ENCODE data around the gene FLT3LG.

Gene FLT3LG

GRCh38 chr19:49489601-49490167 lies 15.7 kb downstream of the FLT3LG start:
- no peak for DNase-seq

DNA sequence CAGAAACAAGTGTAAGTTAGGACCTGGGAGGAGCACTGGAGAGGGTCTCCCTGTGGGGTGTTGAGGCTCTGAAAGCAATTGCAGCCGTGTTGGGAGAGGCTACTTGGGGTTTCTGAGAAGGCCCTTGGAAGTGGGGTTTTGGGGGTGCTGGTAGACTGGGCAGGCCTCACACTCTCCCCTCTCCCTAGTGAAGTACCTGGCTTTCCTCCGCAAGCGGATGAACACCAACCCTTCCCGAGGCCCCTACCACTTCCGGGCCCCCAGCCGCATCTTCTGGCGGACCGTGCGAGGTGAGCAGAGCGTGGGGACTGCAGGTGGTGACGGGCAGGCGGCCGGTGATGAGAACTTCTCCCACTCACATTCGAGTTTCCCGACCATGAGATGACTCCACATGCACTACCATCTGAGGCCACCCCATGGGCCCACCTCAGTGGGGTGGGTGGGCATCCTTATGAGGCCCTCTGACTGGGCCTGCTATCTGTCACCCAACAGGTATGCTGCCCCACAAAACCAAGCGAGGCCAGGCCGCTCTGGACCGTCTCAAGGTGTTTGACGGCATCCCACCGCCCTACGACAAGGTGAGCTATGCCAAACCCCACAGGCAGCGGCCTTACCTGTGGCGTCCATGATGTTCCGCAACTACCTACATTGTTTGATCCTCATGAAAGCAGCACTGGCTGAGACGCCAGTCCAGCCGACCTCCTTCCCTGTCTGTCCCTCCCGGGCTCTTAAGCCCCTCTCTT lies 16.4 kb downstream of the FLT3LG start:
- no peak for DNase-seq

- no peak for DNase-seq
Measured at GRCh38 chr19:49491030-49491803, 17.2 kb downstream of the FLT3LG start.

DNA sequence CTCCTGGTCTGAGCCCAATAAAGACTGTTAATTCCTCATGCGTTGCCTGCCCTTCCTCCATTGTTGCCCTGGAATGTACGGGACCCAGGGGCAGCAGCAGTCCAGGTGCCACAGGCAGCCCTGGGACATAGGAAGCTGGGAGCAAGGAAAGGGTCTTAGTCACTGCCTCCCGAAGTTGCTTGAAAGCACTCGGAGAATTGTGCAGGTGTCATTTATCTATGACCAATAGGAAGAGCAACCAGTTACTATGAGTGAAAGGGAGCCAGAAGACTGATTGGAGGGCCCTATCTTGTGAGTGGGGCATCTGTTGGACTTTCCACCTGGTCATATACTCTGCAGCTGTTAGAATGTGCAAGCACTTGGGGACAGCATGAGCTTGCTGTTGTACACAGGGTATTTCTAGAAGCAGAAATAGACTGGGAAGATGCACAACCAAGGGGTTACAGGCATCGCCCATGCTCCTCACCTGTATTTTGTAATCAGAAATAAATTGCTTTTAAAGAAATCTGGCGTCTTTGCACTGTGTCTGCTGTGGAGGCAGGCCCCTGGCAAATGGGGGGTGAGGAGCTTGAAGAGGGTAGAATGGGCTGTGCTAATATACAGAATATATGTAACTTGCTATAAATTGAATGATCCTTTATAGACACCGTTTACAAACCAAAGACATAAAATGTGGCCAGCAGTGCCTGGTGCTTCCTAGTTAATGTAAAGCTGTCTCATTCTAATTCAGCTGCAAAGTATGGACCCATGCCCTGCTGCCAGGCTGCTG lies 18.0 kb downstream of the FLT3LG start:
- no peak for DNase-seq

GRCh38 chr19:49492573-49493405 lies 18.8 kb downstream of the FLT3LG start:
- DNase-seq, result no peak

- no peak for DNase-seq
Measured at GRCh38 chr19:49496574-49497008, 22.6 kb downstream of the FLT3LG start.

DNA sequence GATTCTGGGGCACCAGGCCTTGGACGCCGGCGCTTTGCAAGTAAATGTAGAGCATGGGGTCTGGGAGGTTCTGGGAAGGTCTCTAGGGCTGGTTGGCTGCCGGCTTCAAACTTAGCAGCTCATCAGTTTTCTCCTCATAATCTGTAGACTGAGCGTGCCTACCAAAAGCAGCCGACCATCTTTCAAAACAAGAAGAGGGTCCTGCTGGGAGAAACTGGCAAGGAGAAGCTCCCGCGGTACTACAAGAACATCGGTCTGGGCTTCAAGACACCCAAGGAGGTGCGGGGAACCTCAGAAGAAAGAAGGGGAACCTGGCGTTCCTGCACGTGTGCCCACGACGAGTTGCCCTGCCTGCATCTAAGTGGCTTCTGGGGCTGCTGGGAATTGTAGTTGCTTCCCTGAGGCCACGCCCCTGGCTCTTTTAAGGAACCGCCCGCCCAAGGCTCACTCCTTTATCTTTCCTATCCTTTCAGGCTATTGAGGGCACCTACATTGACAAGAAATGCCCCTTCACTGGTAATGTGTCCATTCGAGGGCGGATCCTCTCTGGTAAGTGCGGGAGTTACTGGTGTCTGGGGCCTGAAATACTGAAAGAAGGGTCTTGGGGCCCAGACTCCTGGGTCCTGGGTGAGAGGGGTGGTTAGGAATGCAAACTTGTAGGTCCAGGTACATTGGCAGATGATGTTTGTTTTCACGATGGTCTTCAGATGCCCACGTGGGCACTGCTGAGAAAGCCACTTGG lies 23.2 kb downstream of the FLT3LG start:
- DNase-seq, result peak; percentile 30 to 61

DNA sequence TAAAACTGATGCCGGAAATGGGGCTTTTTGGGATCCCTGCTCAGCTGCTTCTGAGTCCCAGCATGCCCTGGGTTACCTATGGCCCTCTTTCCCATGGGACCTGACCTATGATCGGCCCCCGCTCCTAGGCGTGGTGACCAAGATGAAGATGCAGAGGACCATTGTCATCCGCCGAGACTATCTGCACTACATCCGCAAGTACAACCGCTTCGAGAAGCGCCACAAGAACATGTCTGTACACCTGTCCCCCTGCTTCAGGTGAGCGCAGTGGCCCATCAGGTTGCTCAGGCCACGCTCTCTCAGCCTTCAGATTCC lies 23.7 kb downstream of the FLT3LG start:
- no peak for DNase-seq

GRCh38 chr19:49498475-49498874 lies 24.5 kb downstream of the FLT3LG start:
- no peak for DNase-seq

DNA sequence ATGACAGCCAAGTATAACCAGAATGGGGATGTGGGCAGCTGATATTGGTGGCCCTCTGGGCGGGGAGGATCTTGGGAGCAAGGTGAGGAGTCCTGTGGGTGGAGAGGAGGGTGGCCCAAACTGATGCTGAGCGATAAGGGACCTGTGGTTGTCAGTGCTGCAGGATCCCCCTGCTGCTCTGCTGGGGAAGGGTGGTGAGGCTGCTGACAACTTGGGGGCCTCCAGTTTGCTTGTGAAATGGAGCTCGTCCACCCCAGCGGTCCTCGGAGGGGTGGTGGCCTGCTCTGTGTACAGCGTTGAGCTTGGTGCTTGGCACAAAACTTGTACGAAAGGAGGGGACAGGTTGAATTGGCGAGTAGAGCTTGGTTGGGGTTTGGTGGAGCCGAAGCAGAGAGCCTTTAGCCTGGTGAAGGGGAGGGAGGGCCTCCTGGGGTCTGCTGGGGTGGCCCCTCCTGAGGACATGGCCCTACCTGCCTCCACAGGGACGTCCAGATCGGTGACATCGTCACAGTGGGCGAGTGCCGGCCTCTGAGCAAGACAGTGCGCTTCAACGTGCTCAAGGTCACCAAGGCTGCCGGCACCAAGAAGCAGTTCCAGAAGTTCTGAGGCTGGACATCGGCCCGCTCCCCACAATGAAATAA lies 25.1 kb downstream of the FLT3LG start:
- DNase-seq, result no peak

DNA sequence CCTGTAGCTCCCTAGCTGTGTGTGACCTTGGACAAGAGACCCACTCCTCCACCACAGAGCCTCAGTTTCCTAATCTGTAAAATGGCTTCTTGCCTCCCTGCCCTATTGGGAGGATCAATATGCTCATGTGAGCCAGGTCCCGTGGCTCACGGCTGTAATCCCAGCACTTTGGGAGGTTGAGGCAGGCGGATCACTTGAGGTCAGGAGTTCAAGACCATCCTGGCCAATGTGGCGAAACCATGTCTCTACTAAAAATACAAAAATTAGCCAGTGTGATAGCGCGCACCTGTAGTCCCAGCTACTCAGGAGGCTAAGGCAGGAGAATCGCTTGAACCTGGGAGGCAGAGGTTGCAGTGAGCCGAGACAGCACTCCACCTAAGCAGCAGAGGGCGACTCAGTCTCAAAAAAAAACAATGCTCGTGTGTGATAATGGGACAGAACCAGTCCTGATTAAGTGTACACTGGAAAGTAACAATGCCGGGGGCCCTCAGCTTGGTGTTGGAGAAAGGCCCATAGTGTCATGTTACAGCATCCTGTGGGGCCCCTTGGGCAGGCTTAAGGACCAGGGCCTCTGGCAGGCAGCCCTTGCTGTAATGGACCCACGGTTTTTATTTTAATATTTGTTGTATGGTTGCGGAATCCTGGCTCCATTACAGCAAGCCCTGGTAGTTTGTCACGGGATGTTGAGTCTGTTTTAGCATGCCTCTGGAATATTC lies 29.0 kb downstream of the FLT3LG start:
- DNase-seq, result peak; percentile 48 to 61

- no peak for DNase-seq
Measured at GRCh38 chr19:49503582-49503962, 29.6 kb downstream of the FLT3LG start.

GRCh38 chr19:49506575-49507105 lies 32.6 kb downstream of the FLT3LG start:
- peak; percentile 55 to 63 for DNase-seq

DNA sequence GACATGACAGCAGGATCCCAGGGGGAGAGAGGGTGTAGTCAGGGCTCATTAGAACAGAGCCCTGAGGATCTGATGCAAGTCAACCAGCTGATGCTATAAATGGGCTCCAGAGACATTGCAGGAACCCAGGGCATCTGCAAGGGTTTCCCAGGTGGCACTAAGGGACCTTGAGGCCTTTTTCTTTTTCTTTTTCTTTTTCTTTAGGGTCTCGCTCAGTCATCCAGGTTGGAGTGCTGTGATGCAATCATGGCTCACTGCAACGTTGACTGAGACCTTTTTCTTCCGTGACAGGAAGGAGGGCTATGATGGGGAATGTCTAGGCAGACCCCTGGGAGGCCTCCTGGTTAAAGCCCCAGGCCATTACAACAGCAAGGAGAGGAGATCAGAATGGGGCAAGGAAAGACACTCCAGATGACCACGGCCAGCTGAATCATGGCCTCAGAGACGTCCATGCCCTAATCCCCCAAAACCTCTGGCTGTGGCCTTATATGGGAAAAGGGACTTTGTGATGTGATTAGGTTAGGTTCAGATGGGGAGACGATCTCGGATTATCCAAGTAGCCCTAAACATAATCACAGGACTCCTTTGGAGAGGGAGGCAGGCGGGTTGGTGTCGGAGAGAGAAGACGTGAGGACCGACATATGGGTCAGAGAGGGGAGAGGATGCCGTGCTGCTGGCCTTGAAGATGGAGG lies 33.9 kb downstream of the FLT3LG start:
- no peak for DNase-seq

DNA sequence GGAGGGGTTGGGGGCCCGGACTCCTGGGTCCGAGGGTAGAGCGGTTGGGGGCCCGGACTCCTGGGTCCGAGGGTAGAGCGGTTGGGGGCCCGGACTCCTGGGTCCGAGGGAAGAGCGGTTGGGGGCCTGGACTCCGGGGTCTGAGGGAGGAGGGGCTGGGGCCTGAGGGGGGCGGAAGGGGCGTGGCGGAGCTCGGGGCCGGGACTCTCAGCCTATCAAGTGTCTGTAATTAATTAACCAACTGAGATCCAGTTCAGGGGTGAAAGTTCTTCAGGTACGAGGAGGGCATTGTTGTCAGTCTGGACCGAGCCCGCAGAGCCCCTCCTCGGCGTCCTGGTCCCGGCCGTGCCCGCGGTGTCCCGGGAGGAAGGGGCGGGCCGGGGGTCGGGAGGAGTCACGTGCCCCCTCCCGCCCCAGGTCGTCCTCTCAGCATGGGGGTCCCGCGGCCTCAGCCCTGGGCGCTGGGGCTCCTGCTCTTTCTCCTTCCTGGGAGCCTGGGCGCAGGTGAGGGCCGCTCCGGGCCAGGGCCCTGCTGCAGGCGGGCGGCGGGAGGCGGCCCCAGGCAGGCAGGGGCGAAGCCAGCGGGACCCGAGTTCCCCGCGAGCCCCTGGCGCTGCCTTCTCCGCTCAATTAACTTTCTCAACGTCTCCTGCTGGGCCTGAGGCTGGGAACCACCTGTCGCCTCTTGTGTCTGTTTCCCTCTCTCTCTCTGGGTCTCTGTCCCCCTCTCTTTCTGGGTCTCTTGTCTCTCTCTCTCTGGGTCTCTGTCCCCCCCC lies 39.1 kb downstream of the FLT3LG start:
- peak in 1 of 2 experiments; percentile 63 for DNase-seq

DNA sequence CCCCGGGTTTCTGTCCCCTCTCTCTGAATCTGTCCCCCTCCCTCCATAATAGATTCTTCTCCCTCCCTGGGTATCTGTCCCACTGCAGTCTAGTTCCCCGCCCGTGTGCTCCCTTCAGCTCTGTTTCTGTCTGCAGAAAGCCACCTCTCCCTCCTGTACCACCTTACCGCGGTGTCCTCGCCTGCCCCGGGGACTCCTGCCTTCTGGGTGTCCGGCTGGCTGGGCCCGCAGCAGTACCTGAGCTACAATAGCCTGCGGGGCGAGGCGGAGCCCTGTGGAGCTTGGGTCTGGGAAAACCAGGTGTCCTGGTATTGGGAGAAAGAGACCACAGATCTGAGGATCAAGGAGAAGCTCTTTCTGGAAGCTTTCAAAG lies 39.7 kb downstream of the FLT3LG start:
- DNase-seq, result no peak

DNA sequence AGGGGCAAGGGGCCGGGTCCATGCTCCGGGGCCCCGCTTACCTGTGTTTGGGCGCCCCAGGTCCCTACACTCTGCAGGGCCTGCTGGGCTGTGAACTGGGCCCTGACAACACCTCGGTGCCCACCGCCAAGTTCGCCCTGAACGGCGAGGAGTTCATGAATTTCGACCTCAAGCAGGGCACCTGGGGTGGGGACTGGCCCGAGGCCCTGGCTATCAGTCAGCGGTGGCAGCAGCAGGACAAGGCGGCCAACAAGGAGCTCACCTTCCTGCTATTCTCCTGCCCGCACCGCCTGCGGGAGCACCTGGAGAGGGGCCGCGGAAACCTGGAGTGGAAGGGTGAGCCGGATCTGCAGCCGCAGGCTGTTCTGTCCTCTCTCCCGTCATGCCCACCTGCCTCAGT lies 40.1 kb downstream of the FLT3LG start:
- no peak for DNase-seq

- no peak for DNase-seq
Measured at GRCh38 chr19:49515767-49516166, 41.8 kb downstream of the FLT3LG start.

DNA sequence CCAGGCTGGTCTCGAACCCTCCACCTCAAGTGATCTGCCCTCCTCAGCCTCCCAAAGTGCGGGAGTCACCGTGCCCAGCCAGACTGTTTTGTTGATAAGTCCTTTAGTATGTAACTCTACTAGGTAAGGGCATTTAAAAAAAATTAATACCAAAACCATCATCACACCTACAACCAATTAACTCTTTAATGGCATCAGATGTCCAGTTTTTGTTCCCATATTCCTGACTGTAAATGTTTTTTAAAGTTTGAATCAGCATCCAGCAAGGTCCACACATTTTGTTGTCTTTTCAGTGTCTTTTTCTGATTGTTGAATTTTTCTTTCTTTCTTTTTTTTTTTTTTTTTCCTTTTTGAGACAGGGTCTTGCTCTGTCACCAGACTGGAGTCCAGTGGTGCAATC lies 44.0 kb downstream of the FLT3LG start:
- DNase-seq, result no peak

Data from NCI-H446 (cell line).